HG03139 (cell line): ENCODE measurements around the gene CENPP.

Source experiments
- ATAC-seq: cut with Tn5 transposase; IDR thresholded peaks from one replicate; pipeline ENCODE4 v1.9.1; 2021; ENCODE audit not compliant: unreplicated experiment

The CENPP gene

GRCh38 chr9:92325269-92325990 is at the start of gene CENPP, which contains the start of gene NOL8:
CENPP (plus strand) TSS chr9:92325953.
NOL8 (minus strand) TSS chr9:92325350; CDS start chr9:92324161, 1,189 bp downstream.
- peak; percentile 80 for ATAC-seq

- no peak for ATAC-seq
These were observed 49.3 kb upstream of the CENPP start for GRCh38 chr9:92276331-92277032.

GRCh38 chr9:92278110-92278509 is 47.6 kb upstream of the CENPP start:
- no peak for ATAC-seq

- ATAC-seq, result no peak
These were observed 46.5 kb upstream of the CENPP start for GRCh38 chr9:92279302-92279701.

- no peak for ATAC-seq
These were observed 35.9 kb upstream of the CENPP start for GRCh38 chr9:92289708-92290390.

- no peak for ATAC-seq
These were observed 34.8 kb upstream of the CENPP start for GRCh38 chr9:92290785-92291429.

- no peak for ATAC-seq
These were observed 34.2 kb upstream of the CENPP start for GRCh38 chr9:92291577-92291976.

GRCh38 chr9:92292338-92293074 is 33.2 kb upstream of the CENPP start:
- no peak for ATAC-seq

GRCh38 chr9:92293075-92293354 is 32.7 kb upstream of the CENPP start:
- ATAC-seq, result no peak

GRCh38 chr9:92293452-92294296 is 32.1 kb upstream of the CENPP start, which contains the start of gene IARS1:
IARS1 (minus strand) TSS chr9:92293697; CDS start chr9:92289419, 4,278 bp downstream.
- peak; percentile 92 for ATAC-seq

GRCh38 chr9:92294297-92294676 is 31.5 kb upstream of the CENPP start:
- ATAC-seq, result no peak

GRCh38 chr9:92295240-92295790 is 30.4 kb upstream of the CENPP start:
- ATAC-seq, result no peak

- no peak for ATAC-seq
These were observed 29.9 kb upstream of the CENPP start for GRCh38 chr9:92295827-92296258.

GRCh38 chr9:92297611-92298010 is 28.1 kb upstream of the CENPP start:
- ATAC-seq, result no peak

- ATAC-seq, result no peak
These were observed 27.7 kb upstream of the CENPP start for GRCh38 chr9:92298036-92298435.

- ATAC-seq, result no peak
These were observed 26.6 kb upstream of the CENPP start for GRCh38 chr9:92299116-92299515.

GRCh38 chr9:92300936-92301335 is 24.8 kb upstream of the CENPP start:
- no peak for ATAC-seq

GRCh38 chr9:92308893-92309292 is 16.9 kb upstream of the CENPP start:
- no peak for ATAC-seq

GRCh38 chr9:92310562-92310961 is 15.2 kb upstream of the CENPP start:
- no peak for ATAC-seq
